Chondrocyte (in vitro differentiated cells): ENCODE results near the gene UPP2. TPM values are rescaled to one million over a fixed set of nuclear protein-coding genes. Genes with fewer than 3 reads are reported as not detected.
A peak's percentile ranks its signal among the peaks of the same experiment; 100 is the strongest.

Source experiments
- DNase-seq: peaks from one replicate; pipeline ENCODE4 v3.0.0; 2021; ENCODE audit warnings: mixed read lengths, low spot score
- H3K27ac Mint-ChIP-seq: one replicate; pipeline ENCODE4 v1.8.0; 2021; ENCODE audit warnings: mild to moderate bottlenecking, moderate library complexity, mixed read lengths; ENCODE audit not compliant: unreplicated experiment
- H3K27me3 Mint-ChIP-seq: 2 replicates; pipeline ENCODE4 v1.8.0; 2021; ENCODE audit warnings: low read depth, mixed read lengths
- H3K36me3 Mint-ChIP-seq: 2 replicates; pipeline ENCODE4 v1.8.0; 2021; ENCODE audit warnings: low read depth, mixed read lengths
- H3K4me1 Mint-ChIP-seq: 2 replicates; pipeline ENCODE4 v1.8.0; 2021; ENCODE audit warnings: low read depth, mild to moderate bottlenecking, mixed read lengths
- H3K4me3 Mint-ChIP-seq: one replicate; pipeline ENCODE4 v1.8.0; 2021; ENCODE audit warnings: mild to moderate bottlenecking, moderate library complexity, mixed read lengths; ENCODE audit not compliant: unreplicated experiment
- H3K9me3 Mint-ChIP-seq: 2 replicates; pipeline ENCODE4 v1.8.0; 2021; ENCODE audit warnings: low read depth, mixed read lengths
- CTCF ChIP-seq: fragments of 200-600 bp; sonication (generic); IDR thresholded peaks from 2 replicates; pipeline ENCODE4 v1.5.0; 2021; ENCODE audit warnings: antibody characterized with exemption, mild to moderate bottlenecking, moderate library complexity
- long read RNA-seq: library from polyadenylated mRNA; stranded (forward); transcript quantifications from one replicate; pipeline ENCODE4 v2.0.0, GENCODE V29; 2021
- total RNA-seq: library from RNA; stranded (reverse); gene quantifications from 3 replicates; pipeline ENCODE4 v1.2.1, GENCODE V29; 2021

UPP2 gene
- total RNA-seq: 0.60 TPM in 1 of 3 replicates, not detected in the others
- long read RNA-seq, partial matches to known transcripts: 0 of 1 reads
- long read RNA-seq, other reads (novel, unspliced or antisense): 1 of 1 reads

GRCh38 chr2:158101384-158101926 is at the start of gene UPP2:
UPP2 (plus strand) TSS chr2:158101876; CDS start chr2:158102064, 188 bp downstream.
- H3K9me3 Mint-ChIP-seq: no peaks in the 10 kb centered on the region
- peaks cover 2% of the 10 kb centered on the region for H3K36me3 Mint-ChIP-seq
- no peak within 1 kb of the TSS for H3K27ac Mint-ChIP-seq
- H3K4me1 Mint-ChIP-seq: no peaks in the 10 kb centered on the region
- no peak within 1 kb of the TSS for H3K4me3 Mint-ChIP-seq
- DNase-seq: no peak
- H3K27me3 Mint-ChIP-seq: no peaks in the 10 kb centered on the region
- no peak for TF ChIP-seq CTCF

- Mint-ChIP-seq H3K27me3 (no peaks in the 10 kb centered on the region), H3K36me3 (no peaks in the 10 kb centered on the region), H3K4me1 (no peaks in the 10 kb centered on the region), H3K27ac (no peak overlapping the region), H3K9me3 (no peaks in the 10 kb centered on the region), H3K4me3 (no peak overlapping the region)
- no peak for TF ChIP-seq CTCF
- no peak for DNase-seq
Observed at GRCh38 chr2:158052761-158053160, 48.9 kb upstream of the UPP2 start.

- Mint-ChIP-seq H3K27ac (no peak overlapping the region), H3K9me3 (no peaks in the 10 kb centered on the region), H3K4me1 (peaks cover 13% of the 10 kb centered on the region), H3K27me3 (no peaks in the 10 kb centered on the region), H3K36me3 (no peaks in the 10 kb centered on the region), H3K4me3 (no peak overlapping the region)
- DNase-seq: no peak
- TF ChIP-seq CTCF: no peak
Observed at GRCh38 chr2:158056875-158057274, 44.8 kb upstream of the UPP2 start.

- Mint-ChIP-seq H3K27ac (peak overlapping the region; percentile 54), H3K27me3 (no peaks in the 10 kb centered on the region), H3K4me1 (peaks cover 13% of the 10 kb centered on the region), H3K36me3 (peaks cover 2% of the 10 kb centered on the region), H3K9me3 (peaks cover 3% of the 10 kb centered on the region), H3K4me3 (no peak overlapping the region)
- no peak for DNase-seq
- no peak for TF ChIP-seq CTCF
Observed at GRCh38 chr2:158060160-158060834, 41.4 kb upstream of the UPP2 start.

GRCh38 chr2:158060835-158061435 is 40.7 kb upstream of the UPP2 start:
- Mint-ChIP-seq H3K27ac (peak overlapping the region; percentile 54), H3K27me3 (no peaks in the 10 kb centered on the region), H3K4me1 (peaks cover 13% of the 10 kb centered on the region), H3K4me3 (no peak overlapping the region), H3K9me3 (peaks cover 3% of the 10 kb centered on the region), H3K36me3 (peaks cover 2% of the 10 kb centered on the region)
- TF ChIP-seq CTCF: no peak
- no peak for DNase-seq
